NCI-H510A (cell line): ENCODE results near the gene MAP1LC3C.

Experiments used
- DNase-seq: peaks from one replicate; lab custom pipeline; 2025; lab: John Stamatoyannopoulos, UW

Gene MAP1LC3C

DNA sequence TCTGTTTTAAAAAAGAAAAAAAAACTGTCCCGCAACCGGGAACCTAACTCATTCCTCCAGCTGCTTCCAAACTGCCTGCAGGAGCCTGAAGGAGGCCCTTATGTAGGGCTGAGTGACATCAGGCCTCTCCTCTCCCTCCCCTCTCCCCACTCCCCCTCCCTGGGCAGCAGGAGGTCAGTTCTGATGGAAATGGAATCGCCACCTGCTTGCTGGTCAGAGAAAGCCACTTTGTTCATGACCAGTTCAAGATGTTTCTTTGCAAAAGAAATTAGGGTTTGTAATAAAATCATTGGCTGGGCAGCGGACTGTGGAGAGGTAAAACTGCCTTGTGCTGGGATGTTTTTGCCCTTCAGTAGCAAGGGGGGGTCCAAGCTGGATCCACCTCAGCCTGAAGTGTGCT, at the start of gene MAP1LC3C:
Gene MAP1LC3C (minus strand): TSS at position 73 of the 400 bp plus-strand sequence. CDS start 90 bp downstream, outside the sequence.
- DNase-seq, result no peak

GRCh38 chr1:242043165-242043564, 44.3 kb upstream of the MAP1LC3C start:
- DNase-seq, result no peak

DNA sequence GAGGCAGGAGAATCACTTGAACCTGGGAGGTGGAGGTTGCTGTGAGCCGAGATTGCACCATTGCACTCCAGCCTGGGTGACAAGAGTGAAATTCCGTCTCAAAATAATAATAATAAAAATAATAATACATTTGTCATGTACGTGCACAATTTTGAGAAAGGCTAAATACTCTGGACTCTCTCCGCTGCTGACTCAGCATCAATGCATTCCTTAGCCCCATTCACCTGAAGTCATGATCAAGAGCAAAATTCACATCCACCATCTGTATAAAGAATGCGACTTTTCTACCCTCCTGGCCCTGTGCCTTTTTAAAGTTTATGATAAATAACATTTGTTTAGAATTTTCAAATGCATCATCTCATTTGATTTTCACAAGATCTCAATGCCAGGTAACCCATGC, 35.5 kb upstream of the MAP1LC3C start:
- no peak for DNase-seq

- DNase-seq, result no peak
Observed at GRCh38 chr1:242033447-242033846, 34.5 kb upstream of the MAP1LC3C start.

DNA sequence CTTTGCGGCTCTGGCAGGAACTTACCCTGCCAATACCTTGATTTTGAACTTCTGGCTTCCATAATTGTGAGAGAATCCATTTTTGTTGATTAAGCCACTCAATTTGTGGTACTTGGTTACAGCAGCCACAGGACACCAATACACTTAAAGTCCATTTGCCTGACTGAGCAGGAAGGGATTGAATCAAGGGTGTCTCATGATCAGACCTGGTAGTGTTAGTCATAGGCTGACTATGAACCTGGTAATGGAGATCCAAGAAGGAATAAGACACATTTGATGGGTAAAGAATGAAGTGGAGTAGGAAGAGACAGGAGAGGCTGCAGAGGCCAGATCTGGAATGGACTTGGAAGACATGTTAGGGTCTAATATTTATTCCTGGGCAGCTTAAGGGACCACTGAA, 31.2 kb upstream of the MAP1LC3C start:
- DNase-seq, result no peak

- DNase-seq, result no peak
Observed at GRCh38 chr1:242025681-242026080, 26.8 kb upstream of the MAP1LC3C start.

GRCh38 chr1:242023805-242024204, 24.9 kb upstream of the MAP1LC3C start:
- DNase-seq, result no peak

DNA sequence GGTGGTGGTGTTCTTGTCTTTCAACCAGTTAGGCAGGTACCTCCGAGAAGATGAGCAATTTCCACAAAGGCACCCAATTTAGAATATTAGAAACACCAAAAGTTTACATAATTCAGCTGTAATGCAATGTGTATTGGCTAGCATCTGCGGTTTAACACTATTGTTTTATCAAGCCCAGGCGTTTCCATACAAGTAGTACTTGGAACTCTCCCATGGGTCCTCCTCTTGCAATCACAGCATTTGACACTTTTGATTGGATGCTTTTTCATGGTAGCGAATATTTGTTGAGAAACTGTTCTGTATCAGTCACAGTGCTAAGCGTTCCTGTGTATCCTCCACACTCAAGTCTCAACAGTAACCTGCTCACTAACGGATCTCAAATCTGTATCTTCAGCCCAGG, 20.1 kb upstream of the MAP1LC3C start:
- no peak for DNase-seq

GRCh38 chr1:242017580-242018233, 18.8 kb upstream of the MAP1LC3C start:
- no peak for DNase-seq

- no peak for DNase-seq
Observed at GRCh38 chr1:242016479-242016878, 17.6 kb upstream of the MAP1LC3C start.

DNA sequence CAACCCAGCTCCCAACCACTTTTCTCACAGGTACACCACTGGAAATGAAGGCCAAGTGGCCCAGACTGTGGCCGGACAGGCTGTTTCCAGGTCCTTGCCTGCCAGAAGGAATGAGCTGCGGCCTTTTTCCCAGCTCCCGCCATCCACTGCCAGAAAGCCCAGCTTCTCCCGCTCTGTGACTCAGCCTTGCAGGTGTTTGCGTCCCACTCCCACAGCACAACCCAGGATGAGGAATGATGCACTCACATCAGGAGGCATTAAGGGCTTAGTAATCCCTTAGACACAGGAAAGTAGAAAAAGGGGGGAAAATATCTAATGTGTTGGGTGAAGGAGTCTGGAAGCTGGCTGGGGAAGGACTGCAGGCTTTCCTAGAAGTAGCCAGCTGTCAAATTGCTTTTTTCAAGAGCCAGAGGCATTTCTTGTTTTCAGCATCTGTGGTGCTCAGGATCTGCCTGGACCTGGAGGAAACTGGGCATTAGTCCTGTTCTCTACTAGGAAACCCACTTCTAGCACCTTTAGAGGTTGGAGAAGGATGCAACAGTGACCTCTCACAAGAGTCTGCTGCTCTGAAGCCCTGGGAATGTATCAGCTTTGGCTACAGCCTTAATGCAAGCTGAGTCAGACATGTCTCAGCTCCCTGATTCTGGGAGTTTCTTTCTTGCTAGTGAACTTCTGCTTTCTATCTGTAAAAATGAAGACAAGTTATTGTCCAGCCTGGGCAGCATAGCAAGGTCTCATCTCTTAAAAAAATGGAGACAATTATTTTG, 13.2 kb upstream of the MAP1LC3C start:
- DNase-seq, result no peak

DNA sequence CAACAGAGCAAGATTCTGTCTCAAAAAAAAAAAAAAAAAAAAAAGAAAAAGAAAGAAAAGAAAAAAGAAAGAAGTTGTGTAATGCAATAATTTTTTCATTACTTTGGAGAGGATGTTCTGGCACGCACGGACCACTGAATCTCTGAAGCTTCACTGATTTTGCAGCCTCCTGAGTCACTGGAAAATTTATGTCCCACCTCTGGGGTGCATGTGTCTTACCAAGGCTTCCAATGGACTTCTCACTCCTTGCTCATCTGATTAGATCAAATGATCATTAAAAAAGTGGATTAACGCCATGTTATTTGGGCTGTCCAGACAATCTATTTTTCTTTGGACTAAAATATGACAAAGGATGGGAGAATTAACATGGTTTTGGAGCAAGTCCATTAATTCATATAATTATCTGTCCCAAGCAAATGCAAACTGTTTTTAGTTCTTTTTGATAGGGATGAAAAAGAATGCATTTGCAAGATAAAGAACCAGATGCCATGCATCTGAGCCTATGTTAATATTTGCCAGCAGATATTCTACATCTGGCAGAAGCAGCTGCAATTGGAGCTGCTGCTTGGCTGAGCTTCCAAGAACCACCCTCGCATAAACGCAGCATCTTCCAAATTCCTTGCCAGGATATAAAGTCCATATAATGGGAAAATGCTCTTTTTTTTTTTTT, 10.1 kb upstream of the MAP1LC3C start:
- no peak for DNase-seq

DNA sequence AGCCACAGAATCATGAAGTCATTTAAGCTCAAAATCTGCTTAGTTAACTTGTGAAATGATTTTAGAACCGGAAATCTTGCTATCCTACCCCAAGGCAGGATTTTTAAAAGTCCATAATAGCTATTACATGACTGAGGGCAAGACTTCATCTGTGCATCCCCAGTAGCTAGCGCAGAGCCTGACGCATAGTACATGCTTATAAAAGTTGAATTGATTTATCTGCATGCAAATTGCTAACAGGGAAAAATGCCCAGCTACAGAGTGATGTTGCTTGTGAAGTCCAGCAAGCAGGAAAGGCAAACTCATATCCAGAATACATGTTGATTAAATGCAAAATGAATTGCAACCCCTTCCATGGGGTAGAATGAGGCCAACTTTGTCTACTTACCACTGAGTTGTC, 8.1 kb upstream of the MAP1LC3C start:
- no peak for DNase-seq

DNA sequence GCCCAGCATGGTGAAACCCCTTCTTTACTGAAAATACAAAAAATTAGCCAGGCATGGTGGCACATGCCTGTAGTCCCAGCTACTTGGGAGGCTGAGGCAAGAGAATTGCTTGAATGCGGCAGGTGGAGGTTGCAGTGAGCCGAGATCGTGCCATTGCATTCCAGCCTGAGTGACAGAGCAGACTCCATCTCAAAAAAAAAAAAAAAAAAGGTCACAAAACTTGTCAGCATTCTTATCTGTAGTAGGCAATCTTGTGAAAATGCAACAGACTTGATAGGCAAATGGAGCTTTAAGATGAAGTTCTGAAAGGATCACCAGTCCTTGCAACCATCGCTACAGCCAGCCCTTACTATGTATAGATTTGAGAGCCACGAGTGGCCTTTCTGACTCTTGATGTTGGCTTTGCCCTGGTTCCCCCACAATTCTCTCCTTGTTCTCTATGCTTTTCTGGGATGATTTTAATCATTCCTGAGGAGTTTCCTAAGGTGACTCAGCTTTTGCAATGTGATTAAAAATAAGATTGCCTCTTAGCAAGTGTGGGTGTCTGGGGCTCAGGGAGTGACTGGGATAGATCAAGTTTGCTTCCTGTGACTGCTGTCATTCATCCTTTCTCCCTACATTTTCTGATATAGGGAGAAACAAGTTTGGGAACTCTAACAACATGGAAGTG, 7.1 kb upstream of the MAP1LC3C start:
- DNase-seq, result no peak

- DNase-seq, result no peak
Observed at GRCh38 chr1:242004751-242005495, 6.0 kb upstream of the MAP1LC3C start.

DNA sequence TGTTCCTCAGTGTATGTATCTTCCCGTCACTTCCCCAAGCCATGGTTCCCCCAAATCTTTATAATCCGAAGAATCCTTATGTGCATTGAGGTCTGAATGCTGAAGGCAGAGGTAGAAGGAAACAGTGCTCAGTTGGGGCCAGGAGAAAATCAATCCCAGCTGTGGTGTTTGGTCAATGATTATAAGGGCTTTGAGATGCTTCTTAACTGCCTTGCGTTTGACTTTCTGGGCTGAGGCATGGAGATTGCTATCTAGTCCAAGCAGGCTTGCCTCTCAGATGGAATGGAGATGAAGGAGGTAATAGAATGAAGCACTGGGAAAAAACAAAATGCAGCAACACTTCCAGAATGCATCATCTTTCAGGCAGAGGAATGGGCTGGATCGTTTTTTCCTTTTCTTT, 3.6 kb upstream of the MAP1LC3C start:
- no peak for DNase-seq

DNA sequence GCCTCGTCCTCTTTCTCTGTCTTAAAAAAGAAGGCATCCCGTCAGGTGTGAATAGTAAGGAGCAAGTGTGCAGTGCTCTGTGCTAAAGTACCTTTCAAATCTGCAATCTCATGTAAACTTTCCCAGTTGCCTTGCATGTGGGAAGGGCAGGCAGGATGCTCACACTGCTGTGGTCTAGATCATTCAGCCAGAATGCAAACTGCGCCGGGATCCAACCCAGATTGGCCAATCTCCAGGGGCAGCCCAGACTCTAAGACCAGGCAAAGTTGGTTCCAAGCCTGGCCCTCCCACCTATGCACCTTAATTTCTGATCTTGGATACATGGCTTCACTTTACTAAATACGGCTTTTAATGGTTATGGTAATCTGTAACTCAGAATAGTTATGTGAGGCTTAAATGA, 3.2 kb upstream of the MAP1LC3C start:
- DNase-seq, result no peak

GRCh38 chr1:242000434-242000833, 1.5 kb upstream of the MAP1LC3C start:
- no peak for DNase-seq

- no peak for DNase-seq
Observed at GRCh38 chr1:241998412-241998921, 431 bp downstream of the MAP1LC3C start.

DNA sequence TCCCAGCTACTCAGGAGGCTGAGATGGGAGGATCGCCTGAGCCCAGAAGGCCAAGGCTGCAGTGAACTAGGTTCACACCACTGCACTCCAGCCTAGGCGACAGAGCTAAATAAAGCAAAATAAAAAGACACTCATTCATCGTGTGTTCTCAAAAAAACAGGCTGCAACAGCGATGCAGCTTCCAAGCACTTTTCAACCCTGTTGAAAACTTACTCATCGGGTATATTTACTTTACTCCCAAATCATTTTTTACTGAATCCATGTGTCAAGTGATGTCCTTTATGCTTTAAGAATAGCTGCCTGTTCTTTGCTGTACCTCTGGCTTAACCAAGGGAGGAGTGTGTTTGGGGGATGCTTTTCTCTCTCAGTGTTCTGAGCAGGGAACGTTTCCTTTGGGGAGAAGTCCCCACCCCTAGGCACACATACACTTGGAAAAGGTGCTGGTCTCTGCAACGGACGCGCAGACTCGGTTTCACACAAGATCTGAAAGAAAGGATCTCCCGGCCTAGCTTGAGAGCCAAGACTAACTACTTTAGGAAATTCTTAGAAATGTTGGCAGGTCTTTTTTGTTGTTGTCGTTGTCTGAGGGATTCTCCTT, 1.4 kb downstream of the MAP1LC3C start:
- no peak for DNase-seq

GRCh38 chr1:241994171-241994570, 4.7 kb downstream of the MAP1LC3C start:
- DNase-seq, result no peak
